T follicular helper cell (primary cell): Measurements from ENCODE around the gene C11orf91.
"Not testable (repeated sequence)": the region's sequence is repeated elsewhere in the genome, so short reads cannot be mapped to it uniquely, and the experiment has no call there.

Experiments used
- DNase-seq: peaks from one replicate; pipeline ENCODE4 v3.0.0-alpha.2; 2020; ENCODE audit warnings: low read depth

C11orf91 gene

DNA sequence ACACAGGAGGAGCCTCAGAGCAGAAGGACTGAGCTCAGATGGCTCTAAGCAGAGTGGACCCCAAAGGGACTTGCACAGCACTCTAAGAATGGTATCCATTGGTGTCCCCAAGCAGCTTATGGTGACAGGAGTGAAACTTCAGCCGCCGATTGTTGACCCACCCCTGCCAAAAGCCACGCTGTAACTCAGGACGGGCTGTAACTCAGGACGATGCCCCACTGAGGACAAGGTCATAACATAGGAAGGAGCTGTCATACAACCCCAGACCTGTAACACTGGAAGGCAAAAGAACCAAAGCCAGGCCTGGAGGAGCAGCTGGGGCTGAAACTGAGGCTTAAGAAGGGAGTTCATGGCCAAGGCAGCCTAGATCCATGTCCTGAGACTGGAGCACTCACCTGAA is 21.4 kb upstream of the C11orf91 start:
- no peak for DNase-seq

DNA sequence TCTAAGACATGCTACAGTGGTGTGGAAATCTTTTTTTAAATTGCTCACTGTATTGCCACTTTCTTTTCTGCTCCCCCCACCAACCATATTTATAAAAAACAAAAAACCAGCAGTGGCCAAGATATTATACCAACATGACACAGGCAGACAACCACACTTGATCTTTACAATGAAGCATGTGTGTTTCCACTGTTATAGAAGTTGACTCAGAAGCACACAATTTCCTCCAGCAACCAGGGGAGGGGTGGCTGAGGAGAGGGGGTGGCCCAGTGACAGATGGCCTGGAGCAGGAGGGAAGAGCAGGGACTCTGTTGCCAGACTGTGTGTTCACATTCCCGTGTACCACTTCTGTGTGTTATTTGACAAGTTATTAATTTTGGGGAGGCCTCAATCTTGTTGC is 20.8 kb upstream of the C11orf91 start:
- no peak for DNase-seq

DNA sequence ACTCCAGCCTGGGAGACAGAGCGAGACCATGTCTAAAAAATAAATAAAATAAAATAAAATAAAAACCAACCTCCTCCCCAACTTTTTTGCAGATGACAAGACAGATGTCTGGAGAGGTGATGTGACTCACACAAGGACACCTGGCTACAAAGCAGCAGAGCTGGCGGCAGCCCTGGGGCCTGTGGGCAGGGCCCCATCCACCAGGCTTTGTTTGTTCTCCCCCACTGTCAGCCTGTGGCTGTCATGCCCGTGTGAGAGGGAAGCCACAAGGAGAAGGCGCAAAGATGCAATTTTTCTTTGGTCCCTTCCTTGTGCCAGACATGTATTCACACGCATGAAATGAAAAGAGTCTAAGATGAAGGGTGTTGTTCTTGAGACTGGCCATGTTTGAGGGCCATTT is 19.0 kb upstream of the C11orf91 start:
- no peak for DNase-seq

DNA sequence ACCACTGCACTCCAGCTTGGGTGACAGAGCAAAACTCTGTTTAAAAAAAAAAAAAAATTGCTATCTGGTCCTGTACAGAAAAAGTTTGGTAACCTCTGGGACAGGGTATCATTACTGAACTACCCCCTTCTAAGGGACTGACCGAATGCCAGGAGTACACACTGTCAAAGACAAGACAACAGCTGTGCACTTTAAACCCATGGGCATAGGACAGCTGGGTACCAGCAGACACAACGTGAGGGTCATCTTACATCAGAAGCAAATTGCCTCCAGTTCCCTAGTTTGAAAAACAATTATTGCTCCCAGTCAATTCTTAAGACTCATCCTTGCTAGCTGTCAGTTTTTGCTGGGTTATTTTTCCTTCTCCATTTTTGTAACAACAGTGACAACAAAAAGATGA is 17.8 kb upstream of the C11orf91 start:
- no peak for DNase-seq

DNA sequence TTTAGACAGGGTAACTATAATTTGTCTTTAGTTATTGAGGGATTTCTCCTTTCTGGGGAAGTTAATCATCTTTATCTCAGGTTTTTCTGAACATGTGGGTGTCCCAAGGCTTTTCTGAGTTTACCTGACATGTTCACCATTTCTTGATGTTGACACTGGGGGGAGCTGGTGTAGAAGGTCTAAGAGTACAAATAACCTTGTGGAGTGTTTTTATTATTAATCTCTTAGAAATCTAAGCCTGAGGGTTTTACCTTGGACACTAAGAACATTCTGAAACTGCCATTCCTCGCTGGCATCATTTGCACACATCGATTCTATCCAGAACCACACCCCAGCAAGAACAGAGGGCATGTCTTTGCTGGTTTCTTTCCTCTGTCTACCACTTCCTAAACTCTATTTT is 15.6 kb upstream of the C11orf91 start:
- no peak for DNase-seq

DNA sequence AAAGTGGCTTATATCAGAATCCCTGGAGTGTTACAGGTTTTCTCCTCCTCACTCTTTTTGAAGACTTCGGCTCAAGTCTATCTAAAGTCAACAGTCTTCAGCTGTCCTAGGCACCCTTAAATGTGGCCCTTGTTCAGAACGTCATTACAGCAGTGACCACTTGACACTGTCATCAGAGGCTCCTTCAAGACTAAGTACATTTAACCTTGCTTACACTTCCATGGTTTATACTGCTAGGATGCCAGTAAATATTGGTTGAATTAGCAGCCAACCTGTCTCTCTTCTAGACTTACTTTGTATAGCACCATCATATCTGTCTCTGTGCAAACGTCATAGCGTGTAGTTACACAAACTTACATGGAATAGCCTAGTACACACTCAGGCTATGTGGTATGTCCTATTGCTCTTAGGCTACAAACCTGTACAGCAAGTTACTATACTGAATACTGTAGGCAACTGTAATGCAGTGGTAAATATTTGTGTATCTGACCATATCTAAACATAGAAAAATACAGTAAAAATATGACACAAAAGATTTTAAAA is 13.3 kb upstream of the C11orf91 start:
- DNase-seq: no peak

DNA sequence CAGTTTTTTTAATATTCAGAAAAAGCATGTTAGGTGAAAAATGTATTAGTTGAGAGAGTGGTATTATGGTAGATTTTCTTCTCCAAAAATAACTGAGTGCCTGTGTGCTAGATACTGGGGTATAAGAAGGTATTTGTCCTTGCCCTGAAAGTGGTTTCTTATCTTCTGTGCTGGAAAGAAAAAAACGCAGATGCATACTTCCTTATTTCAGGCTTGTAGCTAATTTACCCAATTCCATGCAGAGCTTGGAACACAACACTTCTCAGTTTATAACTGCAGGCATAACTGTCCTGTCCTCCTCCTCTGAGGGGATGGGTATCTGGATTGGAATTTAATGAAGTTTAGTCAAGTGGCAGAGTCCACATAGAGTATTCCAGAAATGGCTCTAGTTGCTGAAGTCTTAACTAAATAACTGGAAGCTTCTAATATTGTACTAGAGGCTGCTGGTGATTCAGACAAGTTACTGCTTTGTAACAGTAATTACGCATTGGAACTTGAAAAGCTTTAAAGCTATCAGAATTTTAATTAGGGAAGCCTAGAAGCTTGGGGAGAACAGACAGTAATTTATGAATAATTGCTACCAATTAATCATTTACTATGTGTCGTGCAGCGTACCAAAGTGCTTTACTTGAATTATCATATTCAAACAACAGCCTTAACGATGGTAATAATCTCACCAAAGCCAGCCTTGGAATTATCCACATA is 12.7 kb upstream of the C11orf91 start:
- no peak for DNase-seq

DNA sequence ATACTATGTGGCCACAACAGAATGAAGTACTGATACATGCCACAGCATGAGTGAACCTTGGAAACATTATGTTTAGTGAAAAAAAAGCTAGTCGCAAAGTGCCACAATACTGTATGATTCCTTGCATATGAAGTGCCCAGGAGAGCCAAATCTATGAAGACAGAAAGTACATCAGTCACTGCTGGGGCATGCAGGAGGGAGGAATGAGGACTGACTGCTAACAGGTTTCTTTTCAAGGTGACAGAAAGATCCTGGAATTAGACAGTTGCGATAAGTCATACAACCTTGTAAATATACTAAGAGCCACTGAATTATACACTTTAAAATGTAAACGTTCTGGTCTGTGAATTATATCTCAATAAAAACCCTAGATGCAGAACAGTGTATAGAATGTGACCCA is 11.8 kb upstream of the C11orf91 start:
- no peak for DNase-seq

DNA sequence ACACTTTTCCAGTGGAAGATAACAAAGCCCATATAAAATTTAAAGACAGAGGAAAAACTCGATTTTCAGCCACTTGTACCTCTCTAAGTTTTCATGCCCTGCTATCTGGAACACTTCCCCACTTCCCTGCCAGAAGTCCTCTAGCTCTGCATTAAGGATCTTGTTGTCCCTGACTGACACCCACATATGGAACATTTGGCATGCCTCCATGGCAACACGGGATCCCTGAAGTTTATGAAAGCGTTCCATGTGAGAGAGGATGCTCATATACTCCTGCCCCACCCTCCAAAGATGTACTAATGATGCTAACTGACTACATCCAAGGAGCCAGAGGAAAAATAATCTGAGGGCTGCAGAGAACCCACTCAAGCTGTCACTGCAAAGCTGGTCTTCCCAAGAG is 8.8 kb upstream of the C11orf91 start:
- DNase-seq: no peak

DNA sequence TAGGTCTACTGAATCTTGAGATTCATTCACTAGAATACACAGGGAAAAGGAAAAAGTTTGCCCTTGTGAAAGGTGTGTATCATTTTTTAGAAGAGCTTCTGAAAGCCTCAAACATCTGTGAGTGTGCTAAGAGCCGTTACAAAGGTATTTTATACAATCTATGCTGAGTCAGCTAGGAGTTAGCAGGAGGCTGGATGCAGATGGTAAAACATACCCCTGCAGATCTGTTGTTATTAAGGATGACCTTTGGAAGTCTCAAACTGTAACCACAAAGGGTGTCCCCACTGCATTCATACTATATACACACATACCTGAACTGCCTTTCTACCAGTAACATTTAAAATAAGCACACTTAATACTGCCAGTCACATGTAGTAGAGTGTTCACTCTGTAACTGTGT is 8.4 kb upstream of the C11orf91 start:
- no peak for DNase-seq

DNA sequence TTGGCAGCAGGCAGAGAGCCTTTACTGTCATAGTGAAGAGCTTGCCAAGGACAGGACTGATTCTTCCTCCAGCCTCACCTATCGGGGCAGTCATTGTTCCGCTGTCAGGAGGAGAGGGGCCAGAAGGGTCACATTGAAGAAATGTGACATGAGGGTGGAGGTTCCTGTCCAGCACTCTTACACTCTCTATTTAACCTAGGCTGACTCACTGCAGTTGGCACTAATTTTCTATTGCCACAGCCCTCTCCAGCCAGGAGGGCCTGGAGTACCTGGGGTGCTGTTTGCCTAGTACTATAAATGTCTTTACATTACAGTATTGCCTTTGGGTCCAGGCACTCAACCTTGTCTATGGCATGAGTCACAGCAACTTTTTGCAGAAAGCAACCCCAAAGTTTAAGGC is 7.2 kb upstream of the C11orf91 start:
- DNase-seq: not testable (repeated sequence)

DNA sequence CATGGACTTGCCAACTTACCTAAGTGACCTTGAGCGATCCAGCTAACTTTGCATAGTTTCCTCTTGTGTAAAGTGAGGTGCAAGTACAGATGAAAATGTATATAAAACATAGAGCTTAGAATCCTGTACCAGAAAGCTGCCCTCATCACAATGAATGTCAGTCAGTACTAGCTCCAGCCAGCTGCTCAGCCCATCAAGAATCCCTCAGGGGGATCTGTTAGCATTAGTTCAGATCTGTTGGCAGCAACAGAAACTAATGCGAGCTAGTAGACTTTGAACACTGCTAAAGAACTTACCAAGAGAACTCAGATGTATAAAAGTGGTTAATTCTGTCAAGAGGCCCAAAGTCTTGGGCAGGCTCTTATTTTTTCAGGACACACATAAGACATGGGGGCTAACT is 6.3 kb upstream of the C11orf91 start:
- DNase-seq: no peak

DNA sequence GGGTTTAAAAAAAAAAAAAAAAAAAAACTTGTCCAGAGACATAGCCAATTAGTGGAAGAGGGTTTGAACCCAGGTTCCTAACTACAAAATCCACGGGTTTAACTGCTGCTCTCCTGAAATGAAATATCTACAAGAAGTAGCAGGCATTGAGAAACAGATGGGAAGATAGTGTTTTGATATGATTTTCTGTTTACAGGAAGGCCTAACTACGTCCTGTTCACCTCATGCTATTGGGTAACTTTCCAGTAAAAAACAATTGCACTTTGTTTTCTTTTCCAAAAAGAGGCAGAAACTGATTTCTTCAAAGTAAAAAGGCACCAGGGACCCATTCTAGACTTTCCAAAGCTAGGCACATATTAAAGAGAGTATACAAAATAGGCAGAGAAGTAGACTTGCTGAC is 5.9 kb upstream of the C11orf91 start:
- no peak for DNase-seq

DNA sequence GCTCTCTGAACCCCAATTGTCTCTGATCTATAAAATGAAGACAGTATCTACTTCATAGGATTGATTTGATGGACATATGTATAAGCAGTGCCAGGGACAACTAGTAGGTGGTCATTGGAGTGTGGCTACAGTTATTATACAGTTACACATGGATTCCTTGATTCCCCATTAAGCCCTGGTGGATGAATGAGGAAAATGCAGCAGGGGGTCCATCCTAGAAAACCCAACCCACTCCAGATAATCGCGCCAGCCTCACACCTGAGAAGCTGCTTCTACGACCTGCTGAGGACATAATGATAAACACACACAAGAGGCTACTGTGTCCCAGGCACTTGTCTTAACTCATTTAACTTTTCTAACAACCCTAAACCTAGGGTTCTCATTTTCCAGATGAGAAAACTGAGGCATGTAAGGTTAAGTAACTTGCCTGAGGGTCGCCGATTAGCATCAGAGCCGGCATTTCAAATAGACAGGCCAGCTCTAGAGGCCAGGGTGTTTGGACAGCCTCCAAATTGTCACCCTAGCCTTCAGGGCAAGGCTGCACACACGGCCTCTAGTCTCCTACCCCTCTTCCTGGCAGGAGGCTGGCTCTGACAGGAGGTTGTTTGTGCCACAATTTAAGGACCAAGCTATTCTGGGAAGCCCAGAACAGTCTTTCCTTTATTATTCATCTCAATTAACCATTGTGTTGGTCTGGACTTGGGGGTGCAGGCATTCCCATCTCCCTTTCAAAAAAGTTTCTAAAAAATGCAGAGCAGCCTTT is 3.8 kb upstream of the C11orf91 start:
- no peak for DNase-seq

DNA sequence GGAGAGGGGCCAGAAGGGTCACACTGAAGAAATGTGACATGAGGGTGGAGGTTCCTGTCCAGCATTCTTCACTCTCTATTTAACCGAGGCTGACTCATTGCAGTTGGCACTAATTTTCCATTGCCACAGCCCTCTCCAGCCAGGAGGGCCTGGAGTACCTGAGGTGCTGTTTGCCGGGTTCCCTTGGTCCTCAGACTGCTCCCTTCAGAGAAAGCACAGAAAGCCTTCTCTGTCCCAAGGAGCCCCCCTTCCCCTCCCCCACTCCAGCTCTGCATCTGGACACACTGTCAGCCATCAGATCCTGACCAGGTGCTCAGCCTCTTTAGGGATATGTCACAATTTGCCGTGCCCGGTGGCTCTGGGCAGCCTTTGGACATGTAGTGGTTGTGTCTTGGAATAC is 3.2 kb upstream of the C11orf91 start:
- DNase-seq: no peak

DNA sequence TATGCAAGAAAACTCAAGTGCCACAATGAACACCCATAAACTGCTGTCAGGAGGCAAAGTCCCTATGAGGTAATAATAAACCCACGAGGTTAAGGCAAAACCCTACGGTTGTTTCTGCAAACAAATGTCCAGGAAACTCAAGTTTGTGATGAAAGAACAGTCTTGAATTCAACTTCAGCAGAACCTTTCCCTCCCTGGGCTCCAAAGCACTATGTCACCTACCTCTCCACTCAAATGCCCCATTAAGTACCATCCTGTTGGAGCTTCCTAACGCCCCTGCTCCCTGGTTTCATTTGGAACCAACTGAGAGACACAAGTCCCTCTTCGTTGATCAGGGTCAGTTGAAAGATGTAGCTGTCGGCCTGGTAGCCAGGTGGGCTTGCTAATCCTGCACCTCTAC is 2.6 kb upstream of the C11orf91 start:
- DNase-seq: no peak

DNA sequence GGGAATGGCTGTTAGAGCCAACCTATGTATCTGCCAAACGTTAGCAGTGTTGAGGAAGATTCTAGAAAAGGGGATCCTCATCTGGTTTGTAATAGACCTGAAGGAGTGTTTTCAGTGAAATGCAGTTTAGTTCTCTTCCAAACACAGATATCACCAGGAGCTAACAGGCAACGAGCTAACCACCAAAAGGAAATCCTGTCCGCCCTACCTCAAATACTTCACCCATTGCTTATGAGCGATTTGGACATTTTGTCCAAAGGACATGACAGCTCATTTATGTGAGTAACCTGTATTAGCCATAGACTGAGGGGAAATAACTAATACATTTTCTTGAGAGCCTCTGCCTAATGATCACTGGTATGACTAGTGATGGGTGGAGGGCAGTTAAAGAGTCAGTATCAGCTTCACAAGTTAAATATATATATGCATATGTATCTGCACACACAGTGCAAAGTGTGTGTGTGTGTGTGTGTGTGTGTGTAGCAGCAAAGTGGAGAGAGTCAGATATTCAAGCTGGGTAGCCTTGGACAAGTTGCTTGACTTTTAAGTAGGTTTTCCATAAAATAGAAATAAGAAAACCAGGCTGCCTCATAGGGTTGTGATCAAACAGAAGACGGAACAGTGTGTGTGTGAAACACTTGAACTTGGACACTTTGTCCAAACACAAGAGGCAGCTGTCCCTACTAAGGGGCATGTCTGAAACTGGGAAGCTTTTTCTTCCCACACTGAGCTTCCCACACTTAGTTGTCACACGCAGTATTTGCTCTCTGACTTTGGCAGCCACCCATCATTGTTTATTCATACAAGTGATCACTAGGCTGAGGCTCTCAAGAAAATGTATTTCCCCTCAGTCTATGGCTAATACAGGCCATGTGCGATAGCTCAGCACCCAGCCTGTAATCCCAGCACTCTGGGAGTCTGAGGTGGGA is 940 bp upstream of the C11orf91 start:
- no peak for DNase-seq

DNA sequence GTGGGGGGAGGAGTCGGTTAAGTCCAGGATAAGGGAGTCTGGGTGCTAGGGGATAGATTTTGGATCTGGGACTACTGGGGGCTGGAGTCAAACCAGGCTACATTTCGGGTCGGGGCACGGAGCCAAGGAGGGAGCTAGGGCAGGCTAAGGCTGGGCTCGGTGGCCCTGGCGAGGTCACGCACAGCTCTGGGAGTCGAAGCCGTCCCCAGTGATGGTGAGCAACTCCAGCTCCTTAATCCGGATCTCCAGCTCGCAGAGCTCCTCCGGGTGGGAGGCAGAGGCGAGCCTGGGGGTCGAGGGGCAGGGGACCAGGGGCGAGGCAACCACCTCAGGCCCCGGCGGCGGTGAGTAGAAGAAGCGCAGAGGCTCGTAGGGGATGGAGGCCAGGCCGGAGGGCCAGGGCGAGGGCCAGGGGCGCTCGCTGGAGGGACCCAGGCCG is 544 bp downstream of the C11orf91 start:
- no peak for DNase-seq

DNA sequence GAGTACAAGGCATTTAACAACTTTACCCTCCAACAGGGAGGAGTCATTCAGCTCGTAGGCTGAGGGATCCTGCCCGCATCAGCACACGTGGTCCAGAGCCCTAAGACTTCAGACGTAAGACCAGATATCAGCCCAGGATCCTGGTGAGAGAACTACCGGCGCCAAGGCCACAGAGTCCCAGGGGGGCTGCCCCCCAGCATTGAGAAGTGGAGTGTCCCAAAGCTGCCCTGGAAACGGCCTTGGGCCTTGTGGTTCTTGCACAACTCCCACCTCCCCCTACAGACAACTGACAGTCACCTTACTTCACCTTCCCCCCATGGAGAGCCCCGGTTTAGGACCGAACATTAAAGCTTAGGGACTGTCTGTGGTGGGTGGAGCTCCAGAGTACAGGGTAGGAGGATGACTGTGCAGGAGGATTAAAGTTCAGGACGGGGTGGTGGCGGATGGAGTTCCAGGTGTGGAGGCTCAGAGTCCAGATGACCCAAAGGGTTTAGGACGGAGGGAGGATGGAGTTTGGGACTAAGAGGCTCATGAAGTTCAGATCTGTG is 1.0 kb downstream of the C11orf91 start:
- DNase-seq: no peak

DNA sequence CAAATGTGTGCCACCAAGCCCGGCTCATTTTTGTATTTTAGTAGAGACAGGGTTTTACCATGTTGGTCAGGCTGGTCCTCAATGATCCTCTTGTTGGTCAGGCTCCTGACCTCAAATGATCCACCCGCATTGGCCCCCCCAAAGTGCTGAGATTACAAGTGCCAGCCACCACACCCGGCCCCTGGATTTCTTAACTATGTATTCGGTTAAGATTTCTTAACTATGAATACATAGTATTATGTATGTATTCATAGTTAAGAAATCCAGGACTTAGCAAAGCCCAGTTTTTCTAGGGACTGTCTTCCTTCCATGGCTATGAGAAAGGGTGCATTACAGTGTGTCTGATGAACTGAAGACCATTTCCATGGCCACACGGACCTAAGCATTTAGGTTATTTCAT is 1.7 kb downstream of the C11orf91 start:
- DNase-seq: no peak

DNA sequence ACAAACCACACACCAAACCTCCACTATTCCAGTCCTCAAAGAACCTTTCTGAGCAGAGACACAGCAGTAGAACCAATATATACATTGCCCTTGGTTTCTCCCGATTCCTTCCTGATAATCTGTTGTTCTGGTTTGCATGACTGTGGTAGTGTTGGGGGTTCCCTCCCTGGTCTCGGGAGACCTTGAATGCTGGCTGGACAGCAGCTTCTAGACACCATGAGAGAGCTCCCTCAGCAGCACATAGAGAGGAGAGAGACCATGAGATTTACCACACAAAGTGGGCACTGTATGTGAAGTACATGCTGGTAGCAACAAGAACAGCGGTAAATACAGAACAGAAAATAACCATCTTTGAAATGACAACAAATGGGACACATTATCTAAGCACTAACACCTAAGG is 2.6 kb downstream of the C11orf91 start:
- DNase-seq: no peak
